ENCODE results near the gene HHIPL2.
"Not testable (repeated sequence)": the region's sequence is repeated elsewhere in the genome, so short reads cannot be mapped to it uniquely, and the experiment has no call there.

Gene HHIPL2

DNA sequence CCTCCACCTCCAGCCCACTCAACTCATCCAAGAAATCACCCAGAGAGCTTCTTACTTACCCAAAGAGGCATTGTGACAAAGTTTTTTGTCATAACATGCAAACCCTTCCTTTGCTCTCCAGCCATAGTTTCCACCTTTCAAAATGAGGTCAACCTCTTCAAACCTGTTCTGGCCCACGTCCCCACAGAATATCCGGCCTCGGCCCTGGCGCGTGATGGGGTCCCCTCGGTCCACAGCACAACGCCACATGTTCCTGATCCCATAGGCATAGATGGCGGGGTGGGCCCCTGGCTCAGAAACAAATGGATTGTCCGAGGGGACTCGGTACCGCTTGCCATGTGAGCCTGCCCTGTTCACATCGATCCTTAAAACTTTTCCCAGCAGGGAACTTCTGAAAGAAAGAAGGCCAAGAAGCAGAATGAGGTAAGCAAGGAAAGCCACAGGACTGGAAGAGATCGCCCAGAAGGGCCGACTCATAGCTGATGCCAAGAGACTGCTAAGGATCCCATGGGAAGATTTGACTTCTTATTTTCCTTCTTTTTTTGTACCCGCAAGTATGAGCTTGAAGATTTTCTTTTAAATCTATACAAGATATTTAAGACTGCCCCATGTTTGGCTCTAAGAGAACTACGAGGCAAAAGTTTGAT is 7.8 kb downstream of the HHIPL2 start:
- DNase-seq: no peak

GRCh38 chr1:222535455-222535854 is 12.4 kb downstream of the HHIPL2 start:
- no peak for DNase-seq

DNA sequence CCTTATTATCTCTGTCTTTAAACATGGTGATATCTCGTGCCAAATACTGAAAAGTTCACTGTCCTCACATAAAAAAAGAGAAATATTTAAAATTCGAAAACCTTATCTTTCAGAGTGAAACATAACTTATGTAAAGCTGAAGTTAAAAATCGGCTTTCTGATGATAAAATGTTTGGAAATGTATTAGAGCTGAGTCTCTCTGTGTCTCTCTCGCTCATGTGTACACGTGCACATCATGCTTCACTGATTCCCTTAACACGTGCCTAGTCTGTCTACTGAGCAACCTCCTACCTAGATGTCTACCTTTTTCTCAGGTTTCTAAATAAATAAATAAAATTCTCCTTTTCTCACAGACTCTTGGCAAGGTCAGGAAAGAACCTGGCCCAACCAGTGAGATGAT is 17.1 kb downstream of the HHIPL2 start:
- no peak for DNase-seq

DNA sequence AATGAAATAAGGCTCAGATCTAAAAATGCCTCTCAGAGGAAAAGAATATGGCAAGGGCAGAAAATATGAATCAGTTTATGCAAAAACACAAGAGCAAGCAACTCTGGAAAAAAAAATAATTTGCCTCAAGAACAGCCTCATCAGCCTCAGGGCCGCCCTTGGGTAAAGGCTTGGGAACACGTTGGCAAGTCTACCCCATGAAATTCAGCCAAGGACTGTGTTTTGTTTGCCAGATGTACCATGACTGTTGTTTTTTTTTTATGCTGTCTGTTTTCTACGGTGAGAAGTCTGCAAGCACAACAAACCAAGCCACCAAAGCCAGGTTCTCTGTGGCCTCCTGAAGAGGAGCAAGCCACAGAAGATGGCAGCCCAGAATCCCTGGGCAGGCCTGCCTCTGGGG is 18.0 kb downstream of the HHIPL2 start:
- DNase-seq: no peak

DNA sequence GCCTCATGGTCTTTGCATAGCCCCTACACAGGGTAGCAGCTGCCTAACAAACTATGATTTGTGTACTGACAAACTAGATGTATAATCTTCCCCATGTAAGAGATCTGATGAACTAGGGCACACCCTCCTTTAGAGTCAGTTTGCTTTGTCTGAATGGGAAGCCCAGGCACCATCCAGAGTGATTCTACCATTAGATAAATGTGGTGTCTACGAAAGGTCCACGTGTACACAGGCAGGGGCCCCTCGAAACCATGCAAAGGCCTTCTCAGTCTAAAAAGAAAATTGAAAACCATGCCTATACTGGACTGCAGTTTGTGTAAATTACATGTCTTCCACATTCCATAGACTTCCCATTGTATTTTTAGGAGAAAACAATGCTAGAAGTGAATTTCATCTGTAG is 18.7 kb downstream of the HHIPL2 start:
- no peak for DNase-seq

DNA sequence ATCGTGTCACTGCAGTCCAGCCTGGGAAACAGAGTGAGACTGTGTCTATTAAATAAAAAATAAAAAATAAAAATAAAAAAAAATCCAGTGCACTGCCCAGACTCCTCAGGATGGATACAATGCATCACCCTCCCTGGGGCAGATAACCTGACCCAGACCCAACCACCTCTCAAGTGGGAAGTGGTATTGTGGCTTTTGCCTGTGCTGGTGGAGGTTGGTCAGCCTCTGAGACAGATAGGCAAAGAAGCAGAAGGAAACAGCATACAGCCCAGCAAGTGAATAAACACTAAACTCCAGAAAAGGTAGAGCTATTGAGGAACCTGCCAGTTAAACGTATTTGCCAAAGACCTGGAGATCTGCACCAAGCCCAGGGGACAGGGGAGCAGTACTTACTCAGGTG is 22.0 kb downstream of the HHIPL2 start:
- DNase-seq: no peak

DNA sequence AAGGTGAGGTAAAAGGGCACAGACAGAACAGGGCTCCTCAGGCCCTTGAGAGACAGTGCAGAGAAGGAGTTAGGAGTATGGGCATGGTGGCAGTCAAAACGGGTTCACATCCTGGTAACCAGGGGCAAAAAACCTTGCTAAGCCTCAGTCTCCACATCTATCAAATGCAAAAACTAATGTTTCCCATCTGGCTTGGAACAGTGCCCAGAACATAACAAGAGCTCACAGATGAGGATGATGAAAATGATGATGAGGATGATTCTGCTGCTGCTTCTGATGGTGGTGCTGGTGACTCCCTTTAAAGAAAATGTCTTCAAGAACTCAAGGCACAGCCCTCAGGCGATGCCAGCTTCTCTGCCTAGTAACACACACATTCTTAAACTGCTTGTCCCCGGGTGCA is 24.1 kb downstream of the HHIPL2 start:
- DNase-seq: no peak

DNA sequence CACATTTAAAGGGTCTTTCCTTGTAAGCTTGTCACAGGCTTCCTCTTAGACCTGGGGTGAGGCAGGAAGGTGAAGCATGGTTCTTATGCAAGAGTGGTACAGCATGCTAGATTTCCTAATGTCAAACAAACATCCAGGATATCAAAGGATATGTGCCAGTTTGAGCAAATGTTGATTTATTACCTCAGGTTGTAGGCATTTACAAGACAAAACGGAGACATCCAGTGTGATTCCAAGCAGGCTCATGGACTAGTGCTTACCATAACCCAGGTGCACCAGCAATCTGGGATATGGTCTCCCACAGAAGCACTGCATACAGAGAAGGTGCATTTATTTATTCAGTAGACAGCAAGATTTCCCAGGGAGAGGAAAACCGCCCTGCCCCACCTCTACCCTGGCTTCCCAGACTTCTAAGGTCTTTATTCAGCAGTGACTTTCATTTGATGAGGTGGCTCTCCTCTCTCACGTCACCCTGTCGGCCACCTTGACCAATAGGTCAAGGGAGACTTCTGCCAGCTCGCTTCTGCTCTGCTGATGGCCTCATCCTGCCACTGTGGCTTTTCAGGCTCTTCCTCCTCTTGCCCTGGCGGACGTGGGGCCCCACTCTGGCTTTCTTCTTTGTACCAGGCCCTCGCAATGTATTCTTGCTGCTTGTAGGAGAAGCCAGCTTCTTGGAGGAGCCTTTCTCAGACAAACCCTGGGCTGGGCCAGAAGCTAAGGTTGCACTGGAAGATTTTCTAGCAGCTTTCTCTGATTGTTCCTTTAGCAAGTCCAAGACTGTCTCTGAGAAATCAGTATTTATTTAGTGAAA is 25.6 kb downstream of the HHIPL2 start:
- DNase-seq: no peak

- DNase-seq: no peak
These were observed 26.4 kb downstream of the HHIPL2 start for GRCh38 chr1:222521299-222522104.

- not testable (repeated sequence) for DNase-seq
These were observed 58.4 kb downstream of the HHIPL2 start for GRCh38 chr1:222489496-222489895.

DNA sequence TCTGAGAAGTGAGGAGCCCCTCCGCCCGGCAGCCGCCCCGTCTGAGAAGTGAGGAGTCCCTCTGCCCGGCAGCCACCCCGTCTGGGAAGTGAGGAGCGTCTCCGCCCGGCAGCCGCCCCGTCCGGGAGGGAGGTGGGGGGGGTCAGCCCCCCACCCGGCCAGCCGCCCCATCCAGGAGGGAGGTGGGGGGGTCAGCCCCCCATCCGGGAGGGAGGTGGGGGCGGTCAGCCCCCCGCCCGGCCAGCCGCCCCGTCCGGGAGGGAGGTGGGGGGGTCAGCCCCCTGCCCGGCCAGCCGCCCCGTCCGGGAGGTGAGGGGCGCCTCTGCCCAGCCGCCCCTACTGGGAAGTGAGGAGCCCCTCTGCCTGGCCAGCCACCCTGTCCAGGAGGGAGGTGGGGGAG is 60.1 kb downstream of the HHIPL2 start:
- not testable (repeated sequence) for DNase-seq

- not testable (repeated sequence) for DNase-seq
These were observed 63.9 kb downstream of the HHIPL2 start for GRCh38 chr1:222484005-222484404.

GRCh38 chr1:222479567-222479966 is 68.3 kb downstream of the HHIPL2 start:
- DNase-seq: not testable (repeated sequence)

GRCh38 chr1:222476436-222476835 is 71.5 kb downstream of the HHIPL2 start:
- DNase-seq: not testable (repeated sequence)

DNA sequence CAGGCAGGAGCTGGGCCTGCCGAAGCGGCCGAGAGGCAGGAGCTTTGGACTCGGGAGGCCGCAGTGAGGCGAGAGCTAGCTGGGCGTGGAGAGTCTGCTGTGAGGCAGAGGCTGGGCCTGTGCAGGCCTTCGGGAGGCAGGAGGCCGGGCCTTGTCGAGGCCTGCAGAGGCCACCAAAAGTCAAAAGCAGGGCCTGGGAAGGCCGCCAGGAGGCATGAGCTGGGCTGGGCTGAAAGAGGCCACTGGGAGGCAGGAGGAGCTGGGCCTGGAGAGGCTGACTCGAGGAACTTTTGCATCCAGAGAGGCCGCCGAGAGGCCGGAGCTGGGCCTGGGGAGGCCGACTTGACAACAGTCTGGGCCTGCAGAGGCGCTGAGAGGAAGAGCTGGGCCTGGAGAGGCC is 74.2 kb downstream of the HHIPL2 start:
- DNase-seq: not testable (repeated sequence)

DNA sequence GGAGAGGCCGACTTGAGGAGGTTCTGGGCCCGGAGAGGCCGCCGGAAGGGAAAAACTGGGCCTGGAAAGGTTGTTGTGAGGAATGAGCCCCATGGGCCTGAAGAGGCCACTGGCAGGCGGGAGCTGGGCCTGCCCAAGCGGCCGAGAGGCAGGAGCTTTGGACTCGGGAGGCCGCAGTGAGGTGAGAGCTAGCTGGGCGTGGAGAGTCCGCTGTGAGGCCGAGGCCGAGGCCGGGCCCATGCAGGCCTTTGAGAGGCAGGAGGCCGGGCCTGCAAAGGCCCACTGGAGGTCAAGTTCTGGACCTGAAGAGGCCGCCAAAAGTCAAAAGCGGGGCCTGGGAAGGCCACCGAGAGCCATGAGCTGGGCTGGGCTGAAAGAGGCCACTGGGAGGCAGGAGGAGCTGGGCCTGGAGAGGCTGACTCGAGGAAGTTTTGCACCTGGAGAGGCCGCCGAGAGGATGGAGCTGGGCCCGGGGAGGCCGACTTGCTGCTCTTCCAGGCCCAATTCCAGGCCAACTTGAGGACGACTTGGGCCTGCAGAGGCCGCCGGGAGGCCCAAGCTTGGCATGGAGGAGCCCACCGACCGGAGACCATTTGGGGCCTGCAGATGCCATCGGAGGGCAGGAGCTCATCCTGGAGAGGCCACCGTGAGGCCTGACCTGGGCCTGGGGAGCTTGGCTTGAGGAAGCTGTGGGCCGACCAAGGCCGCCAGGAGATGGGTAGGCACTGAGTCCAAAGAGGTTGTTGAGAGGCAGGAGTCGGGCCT is 74.9 kb downstream of the HHIPL2 start:
- DNase-seq: not testable (repeated sequence)

Data from SIG-M5 (cell line).